Psoas muscle (tissue), 8 donors: ENCODE results near the gene CER1. TPM values are rescaled to one million over a fixed set of nuclear protein-coding genes. Genes with fewer than 3 reads are reported as not detected.
A peak's percentile ranks its signal among the peaks of the same experiment; 100 is the strongest.
"Not testable (repeated sequence)": the region's sequence is repeated elsewhere in the genome, so short reads cannot be mapped to it uniquely, and the experiment has no call there.

Experiments
- ATAC-seq, 4 donors: fragments of 200-7000 bp; cut with Tn5 transposase; one replicate each; pipeline ENCODE4 v1.9.1; 2020; ENCODE audit warnings: moderate library complexity in 3 of 4, mild to moderate bottlenecking in 2 of 4
- DNase-seq, 2 donors: peaks; one replicate each; pipeline ENCODE4 v3.0.0-alpha.2; 2020
- H3K27ac ChIP-seq: fragments of 200-600 bp; one replicate; pipeline ENCODE4 v1.8.0; 2022
- H3K27me3 ChIP-seq, 3 donors: fragments of 200-600 bp in 1 of 3; one replicate each; pipeline versions ENCODE4 v1.6.1 to v1.8.0; 2013 to 2022; ENCODE audit warnings: low read length in 2 of 3, mild to moderate bottlenecking in 2 of 3, moderate library complexity in 1 of 3; ENCODE audit not compliant: insufficient read depth in 3 of 3
- H3K36me3 ChIP-seq, 2 donors: fragments of 200-600 bp in 1 of 2; one replicate each; pipeline versions ENCODE4 v1.6.1 to v1.8.0; 2013 to 2022; ENCODE audit warnings: low read depth in 1 of 2, mild to moderate bottlenecking in 1 of 2, moderate library complexity in 1 of 2; ENCODE audit not compliant: insufficient read depth in 1 of 2
- H3K4me1 ChIP-seq: fragments of 200-600 bp; one replicate; pipeline ENCODE4 v1.8.0; 2022
- H3K4me3 ChIP-seq: fragments of 200-600 bp; one replicate; pipeline ENCODE4 v1.8.0; 2022; ENCODE audit warnings: mild to moderate bottlenecking
- H3K9me3 ChIP-seq: fragments of 200-600 bp; one replicate; pipeline ENCODE4 v1.8.0; 2022
- WGBS, 3 donors: extraction: QIAGEN DNeasy Blood & Tissue Kit; methylation state at CpG; one replicate each; pipeline versions ENCODE4 v1.1.6 to v1.1.7; 2013; 5-methylcytosine and 5-hydroxymethylcytosine counted together
- intact Hi-C, 2 donors: fragments of 100-400 bp; cut with DNase I; formaldehyde crosslinking; loops; one replicate each; pipeline versions ENCODE4 v1.11.0 to v1.14.2; 2022
- polyA plus RNA-seq, 3 donors: library from polyadenylated mRNA; stranded (reverse); fragments of 200-250 nt; gene quantifications; one replicate each; pipeline ENCODE4 v1.2.3, GENCODE V29; 2013
- total RNA-seq, 4 donors: library from RNA; stranded (reverse); fragmentation: NEBNext Ultra II Directional in 2 of 4; extraction: Animal tissue kit (Norgen Biotek cat#: 25700) in 2 of 4; gene quantifications; one replicate each; pipeline versions ENCODE4 v1.2.1 to v1.2.4, GENCODE V29; 2021 to 2023
- TF ChIP-seq, protein P1 (sequence below): fragments of 200-600 bp; IDR thresholded peaks from one replicate; pipeline ENCODE4 v1.8.0; 2022; ENCODE audit warnings: antibody characterized with exemption
- donor health status: healthy with polysubstance abuse.
- donor health status: DM: no; HTN: no; CAD: no; lungs with moderate emphysema.
- donor health status: Bipolar disorder and iron deficiency.
- donor health status: healthy.
- donor health status: DM: yes; HTN: yes; CAD: no.
- donor health status: DM: no; HTN: no; CAD: no.
- donor health status: DM: no; HTN: no; CAD: no.
- donor health status: DM: yes; HTN: yes; CAD: no.

CER1 gene
- total and polyA plus RNA-seq, 7 donors, result not detected

DNA sequence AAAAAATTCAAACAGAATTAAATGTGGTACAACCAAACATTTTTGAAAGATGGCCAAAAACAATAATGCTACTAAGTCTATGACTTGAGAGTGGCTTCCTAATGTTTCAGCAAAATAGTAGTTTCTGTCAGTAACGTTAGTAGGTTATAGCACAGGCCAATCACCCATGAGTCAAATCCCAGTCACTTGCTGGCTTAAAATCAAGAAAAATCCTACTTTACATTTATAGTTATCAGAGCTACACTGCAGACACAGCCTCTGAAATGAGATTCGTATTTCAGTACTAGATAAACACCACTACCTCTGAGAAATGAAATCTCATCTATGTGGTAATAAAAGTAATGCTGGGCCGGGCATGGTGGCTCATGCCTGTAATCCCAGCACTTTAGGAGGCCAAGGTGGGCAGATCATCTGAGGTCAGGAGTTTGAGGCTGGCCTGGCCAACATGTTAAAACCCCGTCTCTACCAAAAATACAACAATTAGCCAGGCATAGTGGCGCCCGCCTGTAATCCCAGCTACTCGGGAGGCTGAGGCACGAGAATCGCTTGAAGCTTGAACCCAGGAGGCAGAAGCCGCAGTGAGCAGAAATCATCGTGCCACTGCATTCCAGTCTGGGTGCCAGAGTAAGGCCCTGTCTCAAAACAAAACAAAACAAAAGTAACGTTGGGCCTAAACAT lies 35.4 kb downstream of the CER1 start:
- Histone ChIP-seq H3K36me3 (peaks cover 0 to 25% of the 10 kb centered on the region in 2 donors), H3K4me3 (no peak overlapping the region), H3K9me3 (no peaks in the 10 kb centered on the region), H3K27me3 (no peaks in the 10 kb centered on the region), H3K4me1 (peaks cover 18% of the 10 kb centered on the region), H3K27ac (peak overlapping the region; percentile 32)
- ATAC-seq (peak in 3 of 4 donors; percentile 50 to 76 (median 61)), DNase-seq (no peak)
- TF ChIP-seq, protein P1, sequence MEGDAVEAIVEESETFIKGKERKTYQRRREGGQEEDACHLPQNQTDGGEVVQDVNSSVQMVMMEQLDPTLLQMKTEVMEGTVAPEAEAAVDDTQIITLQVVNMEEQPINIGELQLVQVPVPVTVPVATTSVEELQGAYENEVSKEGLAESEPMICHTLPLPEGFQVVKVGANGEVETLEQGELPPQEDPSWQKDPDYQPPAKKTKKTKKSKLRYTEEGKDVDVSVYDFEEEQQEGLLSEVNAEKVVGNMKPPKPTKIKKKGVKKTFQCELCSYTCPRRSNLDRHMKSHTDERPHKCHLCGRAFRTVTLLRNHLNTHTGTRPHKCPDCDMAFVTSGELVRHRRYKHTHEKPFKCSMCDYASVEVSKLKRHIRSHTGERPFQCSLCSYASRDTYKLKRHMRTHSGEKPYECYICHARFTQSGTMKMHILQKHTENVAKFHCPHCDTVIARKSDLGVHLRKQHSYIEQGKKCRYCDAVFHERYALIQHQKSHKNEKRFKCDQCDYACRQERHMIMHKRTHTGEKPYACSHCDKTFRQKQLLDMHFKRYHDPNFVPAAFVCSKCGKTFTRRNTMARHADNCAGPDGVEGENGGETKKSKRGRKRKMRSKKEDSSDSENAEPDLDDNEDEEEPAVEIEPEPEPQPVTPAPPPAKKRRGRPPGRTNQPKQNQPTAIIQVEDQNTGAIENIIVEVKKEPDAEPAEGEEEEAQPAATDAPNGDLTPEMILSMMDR, result no peak
- intact Hi-C loops, result no loop called here
- WGBS, 3 donors, result 42 to 71% (median 48%) methylated on average over 12 of the region's 12 CpGs

DNA sequence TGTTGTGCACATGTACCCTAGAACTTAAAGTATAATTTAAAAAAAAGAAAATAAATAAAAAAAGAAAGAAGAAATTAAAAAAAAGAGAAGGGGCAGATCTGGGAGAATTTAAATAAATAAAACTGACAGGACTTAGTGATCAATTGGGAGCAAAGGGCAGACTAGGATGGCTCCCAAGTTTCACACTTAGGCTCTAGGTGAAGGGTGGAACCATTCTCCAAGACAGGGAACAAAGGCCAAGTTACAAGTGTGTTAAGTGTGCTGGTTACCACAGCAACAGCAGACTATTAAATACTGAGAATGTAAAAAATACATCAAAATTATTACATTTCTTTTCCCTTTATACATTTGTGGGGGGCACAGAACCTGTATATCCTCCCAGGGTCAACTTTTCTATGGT lies 36.4 kb downstream of the CER1 start:
- ATAC-seq (no peak), DNase-seq (no peak)
- H3K9me3 ChIP-seq, result no peaks in the 10 kb centered on the region
- H3K27me3 ChIP-seq, result no peaks in the 10 kb centered on the region
- peak overlapping the region; percentile 32 for H3K27ac ChIP-seq
- peaks cover 0 to 25% of the 10 kb centered on the region in 2 donors for H3K36me3 ChIP-seq
- TF ChIP-seq, protein P1, result no peak
- H3K4me1 ChIP-seq, result peaks cover 10% of the 10 kb centered on the region
- intact Hi-C loops, result no loop called here
- H3K4me3 ChIP-seq, result no peak overlapping the region

DNA sequence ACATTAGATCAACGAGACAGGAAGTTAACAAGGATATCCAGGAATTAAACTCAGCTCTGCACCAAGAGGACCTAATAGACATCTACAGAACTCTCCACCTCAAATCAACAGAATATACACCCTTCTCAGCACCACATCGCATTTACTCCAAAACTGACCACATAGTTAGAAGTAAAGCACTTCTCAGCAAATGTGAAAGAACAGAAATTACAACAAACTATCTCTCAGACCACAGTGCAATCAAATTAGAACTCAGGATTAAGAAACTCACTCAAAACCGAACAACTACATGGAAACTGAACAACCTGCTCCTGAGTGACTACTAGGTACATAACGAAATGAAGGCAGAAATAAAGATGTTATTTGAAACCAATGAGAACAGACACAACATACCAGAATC lies 39.9 kb downstream of the CER1 start:
- H3K27me3 ChIP-seq, H3K9me3 ChIP-seq, H3K4me3 ChIP-seq, H3K36me3 ChIP-seq, H3K4me1 ChIP-seq, DNase-seq, intact Hi-C loops, H3K27ac ChIP-seq, ATAC-seq: not testable (repeated sequence)
- 62 to 77% (median 64%) methylated on average over 4 of the region's 4 CpGs for WGBS, 3 donors

DNA sequence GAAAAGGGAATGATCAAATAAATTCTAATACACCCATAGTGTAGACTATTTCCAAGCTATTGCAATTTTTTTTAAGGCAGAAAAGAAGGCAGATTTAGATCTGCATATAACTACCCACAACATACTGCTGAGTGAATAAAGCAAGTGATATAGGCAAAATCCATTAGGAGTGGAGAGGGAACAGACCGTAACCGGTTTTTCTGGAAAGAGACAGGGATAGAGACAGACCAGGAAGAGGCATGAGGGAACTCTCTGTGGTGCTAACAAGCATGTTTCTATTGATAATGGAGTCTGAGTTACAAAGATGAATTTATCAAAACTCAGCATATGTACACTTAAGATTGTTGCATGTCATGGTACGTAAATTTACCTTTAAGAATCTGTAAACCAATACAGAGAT lies 43.8 kb downstream of the CER1 start:
- H3K9me3 ChIP-seq, result no peaks in the 10 kb centered on the region
- no peak overlapping the region for H3K4me3 ChIP-seq
- H3K36me3 ChIP-seq, result peaks cover 0 to 6% of the 10 kb centered on the region in 2 donors
- H3K27ac ChIP-seq, result no peak overlapping the region
- intact Hi-C loops, result no loop called here
- H3K4me1 ChIP-seq, result peaks cover 4% of the 10 kb centered on the region
- WGBS, 3 donors, result 91 to 99% (median 96%) methylated on average over 3 of the region's 3 CpGs
- ATAC-seq, result no peak
- TF ChIP-seq, protein P1, result no peak
- no peaks in the 10 kb centered on the region for H3K27me3 ChIP-seq
- DNase-seq, result no peak

DNA sequence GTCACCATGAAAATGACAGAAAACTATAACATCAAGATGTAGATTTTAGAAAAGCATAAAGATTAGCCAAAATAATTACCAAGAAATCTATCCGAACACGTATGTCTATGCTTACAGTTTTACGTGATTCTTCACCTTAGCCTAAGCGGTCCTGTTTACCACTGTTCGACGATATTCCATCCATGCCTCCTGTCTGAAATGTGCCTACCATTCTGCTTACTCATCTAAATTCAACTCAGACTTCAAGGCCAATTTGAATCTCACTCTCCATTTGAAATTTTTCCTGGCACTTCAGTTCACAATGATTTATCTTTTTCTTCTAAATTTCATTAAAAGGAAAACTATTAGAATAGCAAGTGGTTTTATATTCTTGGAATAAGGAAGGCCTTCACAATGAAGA lies 44.7 kb downstream of the CER1 start:
- Histone ChIP-seq H3K4me3 (no peak overlapping the region), H3K36me3 (peaks cover 0 to 14% of the 10 kb centered on the region in 2 donors), H3K27ac (no peak overlapping the region), H3K9me3 (no peaks in the 10 kb centered on the region), H3K4me1 (peaks cover 4% of the 10 kb centered on the region), H3K27me3 (no peaks in the 10 kb centered on the region)
- ATAC-seq (no peak), DNase-seq (no peak)
- intact Hi-C loops, result no loop called here
- TF ChIP-seq, protein P1, result no peak
- 90 to 95% (median 91%) methylated on average over 6 of the region's 6 CpGs for WGBS, 3 donors
